ENCODE measurements around the gene ZNF766. TPM values are rescaled to one million over a fixed set of nuclear protein-coding genes. Genes with fewer than 3 reads are reported as not detected.
A peak's percentile ranks its signal among the peaks of the same experiment; 100 is the strongest.

Gene ZNF766
- polyA plus RNA-seq, 1 experiment: 4.2 TPM

GRCh38 chr19:52231154-52231910 is 38.1 kb upstream of the ZNF766 start:
- Histone ChIP-seq H3K27me3 (ENCODE audit: control insufficient read depth, insufficient read depth, low read length) (no peaks in the 10 kb centered on the region), H3K36me3 (ENCODE audit: control insufficient read depth, insufficient read depth, low read length) (peaks cover 14% of the 10 kb centered on the region), H3K4me3 (ENCODE audit: low read depth, low read length) (no peak overlapping the region)
- no peak for DNase-seq (ENCODE audit: low read depth)
- TF ChIP-seq CTCF (IDR thresholded peaks at IDR 0.05; ENCODE audit: insufficient read depth, low read depth, low read length): no peak
- CTCF ChIA-PET: interaction anchor here (1.5 kb wide), 1 partner anchor 34 kb away, joined by 3 read pairs; no protein-coding TSS in a partner anchor
- POLR2A ChIA-PET: no interaction called here

- DNase-seq (ENCODE audit: low read depth): no peak
- H3K36me3 ChIP-seq (ENCODE audit: control insufficient read depth, insufficient read depth, low read length): 0 out of 2 replicates have a peak, but pooled peaks cover 1% of the 10 kb centered on the region
- H3K4me3 ChIP-seq (ENCODE audit: low read depth, low read length): no peak overlapping the region
- no peak for TF ChIP-seq CTCF (IDR thresholded peaks at IDR 0.05; ENCODE audit: insufficient read depth, low read depth, low read length)
- CTCF ChIA-PET: interaction anchor here (1.1 kb wide), 1 partner anchor 96 kb away, joined by 7 read pairs; no protein-coding TSS in a partner anchor
- no peaks in the 10 kb centered on the region for H3K27me3 ChIP-seq (ENCODE audit: control insufficient read depth, insufficient read depth, low read length)
- POLR2A ChIA-PET: no interaction called here
Measured at GRCh38 chr19:52234406-52234805, 35.0 kb upstream of the ZNF766 start.

GRCh38 chr19:52237197-52237596 is 32.2 kb upstream of the ZNF766 start:
- no peaks in the 10 kb centered on the region for H3K27me3 ChIP-seq (ENCODE audit: control insufficient read depth, insufficient read depth, low read length)
- POLR2A ChIA-PET: no interaction called here
- H3K36me3 ChIP-seq (ENCODE audit: control insufficient read depth, insufficient read depth, low read length): no peaks in the 10 kb centered on the region
- no peak overlapping the region for H3K4me3 ChIP-seq (ENCODE audit: low read depth, low read length)
- CTCF ChIA-PET: interaction anchor here (0.5 to 1.5 kb wide), 12 partner anchors 8 to 479 kb away, joined by 3 to 21 read pairs (median 3); partner anchors contain the start of genes PPP2R1A and ZNF616
- no peak for DNase-seq (ENCODE audit: low read depth)
- no peak for TF ChIP-seq CTCF (IDR thresholded peaks at IDR 0.05; ENCODE audit: insufficient read depth, low read depth, low read length)

GRCh38 chr19:52237771-52238400 is 31.5 kb upstream of the ZNF766 start:
- Histone ChIP-seq H3K4me3 (ENCODE audit: low read depth, low read length) (no peak overlapping the region), H3K36me3 (ENCODE audit: control insufficient read depth, insufficient read depth, low read length) (no peaks in the 10 kb centered on the region), H3K27me3 (ENCODE audit: control insufficient read depth, insufficient read depth, low read length) (no peaks in the 10 kb centered on the region)
- peak; percentile 8 for DNase-seq (ENCODE audit: low read depth)
- TF ChIP-seq CTCF (IDR thresholded peaks at IDR 0.05; ENCODE audit: insufficient read depth, low read depth, low read length): peak; percentile 90
- CTCF ChIA-PET: interaction anchor here (0.5 to 1.5 kb wide), 12 partner anchors 8 to 478 kb away, joined by 3 to 21 read pairs (median 3); partner anchors contain the start of genes PPP2R1A and ZNF616
- POLR2A ChIA-PET: no interaction called here

GRCh38 chr19:52244021-52244420 is 25.4 kb upstream of the ZNF766 start:
- Histone ChIP-seq H3K4me3 (ENCODE audit: low read depth, low read length) (no peak overlapping the region), H3K27me3 (ENCODE audit: control insufficient read depth, insufficient read depth, low read length) (no peaks in the 10 kb centered on the region), H3K36me3 (ENCODE audit: control insufficient read depth, insufficient read depth, low read length) (no peaks in the 10 kb centered on the region)
- no peak for DNase-seq (ENCODE audit: low read depth)
- ChIA-PET POLR2A (no interaction called here), CTCF (no interaction called here)
- no peak for TF ChIP-seq CTCF (IDR thresholded peaks at IDR 0.05; ENCODE audit: insufficient read depth, low read depth, low read length)

All from BJ (cell line).